ENCODE measurements around the gene SNRNP70.

- TF ChIP-seq CTCF (IDR thresholded peaks at IDR 0.05; ENCODE audit: extremely low read depth in 1 of 2, insufficient read depth in 1 of 2, low read depth in 1 of 2, low read length in 2 of 2) (no peak), POLR2A (IDR thresholded peaks at IDR 0.05; ENCODE audit: low read depth, low read length) (no peak), MYC (IDR thresholded peaks at IDR 0.05; ENCODE audit: low read depth, low read length) (no peak), FOS (IDR thresholded peaks at IDR 0.05; ENCODE audit: borderline replicate concordance, insufficient read depth, low read length) (no peak)
These were observed 31.3 kb downstream of the SNRNP70 start for GRCh38 chr19:49116544-49116943.
